ENCODE results near the gene ENDOG.
"Not testable (repeated sequence)": the region's sequence is repeated elsewhere in the genome, so short reads cannot be mapped to it uniquely, and the experiment has no call there.

Gene ENDOG

DNA sequence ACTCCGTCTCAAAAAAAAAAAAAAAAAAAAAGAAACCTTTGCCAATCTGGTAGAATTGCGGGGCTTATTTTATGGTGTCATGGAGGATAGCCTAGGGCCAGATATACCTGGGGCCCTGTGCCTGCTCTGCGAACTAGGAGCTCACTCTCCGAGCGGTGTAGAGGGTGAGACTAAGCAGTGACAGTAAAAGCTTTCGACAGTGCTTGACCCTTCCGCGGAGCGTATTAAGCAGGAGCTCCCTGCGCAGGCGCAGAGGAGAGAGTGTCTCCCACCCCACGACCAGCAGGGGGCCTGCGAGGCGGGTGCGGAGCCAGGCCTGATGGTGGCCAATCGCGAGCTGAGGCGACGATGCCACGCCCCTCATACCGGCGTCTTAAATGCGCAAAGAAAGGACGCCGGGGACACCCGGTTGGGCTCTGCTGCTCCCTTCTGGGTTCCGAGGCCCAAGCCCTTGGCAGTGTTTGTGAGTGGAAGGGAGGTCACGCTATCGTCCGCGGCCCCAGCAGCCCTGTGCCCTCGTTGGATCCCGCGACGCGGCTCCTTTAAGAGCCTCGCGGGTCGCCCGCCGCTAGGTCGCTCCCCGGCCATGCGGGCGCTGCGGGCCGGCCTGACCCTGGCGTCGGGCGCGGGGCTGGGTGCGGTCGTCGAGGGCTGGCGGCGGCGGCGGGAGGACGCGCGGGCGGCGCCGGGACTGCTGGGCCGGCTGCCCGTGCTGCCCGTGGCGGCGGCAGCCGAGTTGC, at the start of gene ENDOG:
Gene ENDOG, plus strand, starts transcription at position 402 of the 740 bp plus-strand sequence. Its CDS starts 185 bp downstream, at position 587.
- peak; percentile 95 to 98 for DNase-seq (ENCODE audit: low read depth in 2 of 2)

DNA sequence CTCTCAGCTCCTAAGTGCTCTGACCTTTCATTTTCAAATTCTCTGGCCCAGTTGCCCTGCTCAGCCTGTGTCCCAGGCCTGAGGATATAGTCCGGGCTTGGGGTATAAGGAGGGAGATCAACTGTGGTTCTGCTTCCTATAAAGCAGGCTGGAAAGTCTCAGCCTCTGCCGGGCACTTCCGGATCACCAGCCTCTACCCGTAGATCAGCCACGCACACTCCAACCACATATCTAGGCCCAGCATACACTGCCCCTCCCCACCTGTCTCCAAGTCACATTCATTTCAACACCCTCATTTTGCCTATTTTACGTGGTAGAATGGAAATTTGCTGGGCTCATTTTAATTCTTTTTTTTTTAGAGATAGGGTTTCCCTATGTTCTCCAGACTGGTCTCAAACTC, 49.7 kb upstream of the ENDOG start:
- no peak for DNase-seq (ENCODE audit: low read depth in 2 of 2)

DNA sequence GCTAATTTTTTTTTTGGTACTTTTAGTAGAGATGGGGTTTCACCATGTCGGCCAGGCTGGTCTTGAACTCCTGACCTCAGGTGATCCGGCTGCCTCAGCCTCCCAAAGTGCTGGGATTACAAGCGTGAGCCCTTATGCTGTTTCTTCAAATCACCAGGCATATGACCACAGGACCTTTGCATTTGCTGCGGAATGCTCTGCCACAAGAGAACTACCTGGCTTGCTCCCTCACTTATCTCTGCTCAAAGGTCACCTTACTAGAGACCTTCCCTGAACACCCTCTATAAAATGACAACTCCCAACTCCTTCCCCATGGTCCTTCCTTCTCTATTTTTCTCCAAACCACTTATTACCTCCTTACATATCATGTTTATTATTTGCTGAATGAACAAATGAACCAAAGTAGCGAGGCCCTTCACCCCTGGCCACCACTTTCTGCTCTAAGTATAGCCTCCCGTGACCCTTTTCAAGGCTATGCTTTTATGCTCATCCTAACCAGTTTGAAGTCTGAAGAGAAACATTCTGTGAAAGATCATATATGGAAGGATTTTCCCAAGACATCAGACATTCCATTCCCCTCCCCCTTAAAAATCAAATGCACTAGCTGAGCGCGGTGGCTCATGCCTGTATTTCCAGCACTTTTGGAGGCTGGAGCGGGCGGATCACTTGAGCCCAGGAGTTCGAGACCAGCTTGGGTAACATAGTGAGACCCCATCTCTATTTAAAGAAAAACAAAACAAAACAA, 47.8 kb upstream of the ENDOG start:
- DNase-seq (ENCODE audit: low read depth in 2 of 2), result no peak

DNA sequence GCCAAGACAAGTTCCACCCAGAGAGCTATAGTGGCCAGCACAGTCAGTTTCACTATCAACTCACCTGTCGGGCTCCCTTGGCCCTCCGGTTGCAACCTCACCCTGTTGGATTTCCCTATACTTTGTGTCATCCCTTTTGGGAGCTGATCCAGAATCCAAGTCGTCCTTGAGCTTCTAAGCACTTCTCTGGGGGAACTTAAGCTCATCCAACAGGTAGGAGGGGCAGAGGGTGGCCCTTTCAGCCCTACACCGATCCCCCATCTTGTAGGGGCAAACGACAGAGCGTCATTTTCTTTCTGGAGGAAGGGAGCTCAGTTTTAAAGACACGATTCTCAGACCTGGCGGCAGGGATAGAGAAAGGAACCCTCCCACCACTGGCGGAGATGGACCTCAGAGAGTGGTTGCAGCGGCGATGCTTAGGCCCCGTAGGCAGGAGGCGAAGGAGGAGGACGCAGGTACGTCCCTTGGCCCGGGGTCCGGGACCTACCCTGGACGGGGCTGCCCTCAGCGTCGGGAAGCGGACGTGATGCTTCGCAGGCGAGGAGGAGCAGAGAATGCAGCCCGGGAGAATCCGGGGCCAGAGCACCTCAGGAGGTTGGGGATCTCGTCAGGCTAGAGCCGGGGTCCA, 47.1 kb upstream of the ENDOG start:
- DNase-seq (ENCODE audit: low read depth in 2 of 2), result no peak

DNA sequence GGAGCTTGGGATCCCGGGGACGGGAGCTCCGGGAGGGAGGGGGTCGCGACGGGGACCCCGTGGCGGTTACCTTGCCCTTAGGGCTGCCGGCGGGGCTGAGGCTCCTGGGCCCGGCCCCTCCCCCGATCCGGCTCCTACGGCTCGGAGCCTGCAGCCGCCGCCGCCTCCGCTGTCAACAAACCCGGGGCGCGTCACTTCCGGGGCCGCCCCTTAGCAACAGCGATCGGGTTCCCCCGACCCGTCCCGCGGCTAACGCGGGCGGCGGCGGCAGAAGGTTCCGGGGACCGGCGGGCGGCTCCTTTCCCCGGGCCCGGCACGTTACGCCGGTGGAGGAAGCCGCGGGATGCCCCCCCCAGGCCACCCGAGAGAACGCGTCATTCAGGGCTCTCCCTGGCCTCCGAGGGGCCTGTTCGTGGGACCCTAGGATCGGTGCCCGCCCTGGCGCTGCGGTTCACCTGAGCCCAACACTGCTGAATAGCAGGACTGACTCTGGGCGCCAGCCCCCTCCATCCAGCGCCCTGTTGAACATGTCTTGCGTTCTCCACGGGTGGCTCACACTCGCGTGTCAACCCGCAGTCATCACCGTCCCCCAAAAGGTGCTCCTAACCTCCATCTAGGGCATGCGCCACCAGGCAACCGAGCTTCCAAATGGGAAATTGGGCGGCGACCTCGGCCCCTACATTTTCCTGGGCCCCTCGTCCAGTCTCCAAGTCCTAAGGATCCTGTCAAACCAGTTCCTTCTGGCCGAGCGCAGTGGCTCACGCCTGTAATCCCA, 46.4 kb upstream of the ENDOG start, which contains the start of gene ZER1:
Gene ZER1, minus strand, starts transcription at position 183 of the 775 bp plus-strand sequence. CDS start 16,362 bp downstream, outside the sequence.
- peak; percentile 87 to 93 for DNase-seq (ENCODE audit: low read depth in 2 of 2)

DNA sequence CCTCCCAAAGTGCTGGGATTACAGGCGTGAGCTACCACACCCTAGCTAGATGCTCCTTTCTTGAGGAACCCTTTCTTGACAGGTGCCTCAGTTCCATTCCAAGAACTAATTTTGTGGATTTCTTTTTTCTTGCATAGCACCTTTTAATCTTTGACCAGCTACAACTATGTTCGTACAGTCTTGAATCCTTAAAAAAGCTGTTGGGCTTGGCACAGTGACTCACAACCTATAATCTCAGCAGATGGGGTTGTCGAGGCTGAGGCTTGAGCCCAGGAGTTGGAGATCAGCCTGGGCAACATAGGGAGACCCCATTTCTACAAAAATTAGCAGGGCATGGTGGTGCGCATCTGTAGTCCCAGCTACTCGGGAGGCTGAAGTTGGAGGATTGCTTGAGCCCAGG, 45.3 kb upstream of the ENDOG start:
- no peak for DNase-seq (ENCODE audit: low read depth in 2 of 2)

DNA sequence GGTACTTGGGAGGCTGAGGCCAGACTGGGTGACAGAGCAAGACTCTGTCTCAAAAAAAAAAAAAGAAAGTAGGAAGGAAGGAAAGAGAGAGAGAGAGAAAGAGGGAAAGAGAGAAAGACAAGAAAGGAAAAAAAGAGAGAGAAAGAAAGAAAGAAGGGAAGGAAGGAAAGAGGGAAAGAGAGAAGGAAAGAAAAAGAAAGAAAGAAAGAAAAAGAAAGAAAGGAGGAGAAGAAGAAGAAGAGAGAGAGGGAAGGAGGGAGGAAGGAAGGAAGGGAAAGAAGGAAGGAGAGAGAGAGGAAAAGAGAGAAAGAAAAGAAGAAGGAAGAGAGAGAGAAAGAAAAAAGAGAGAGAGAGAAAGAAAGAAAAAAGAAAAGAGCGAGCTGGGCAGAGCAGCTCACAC, 43.5 kb upstream of the ENDOG start:
- no peak for DNase-seq (ENCODE audit: low read depth in 2 of 2)

DNA sequence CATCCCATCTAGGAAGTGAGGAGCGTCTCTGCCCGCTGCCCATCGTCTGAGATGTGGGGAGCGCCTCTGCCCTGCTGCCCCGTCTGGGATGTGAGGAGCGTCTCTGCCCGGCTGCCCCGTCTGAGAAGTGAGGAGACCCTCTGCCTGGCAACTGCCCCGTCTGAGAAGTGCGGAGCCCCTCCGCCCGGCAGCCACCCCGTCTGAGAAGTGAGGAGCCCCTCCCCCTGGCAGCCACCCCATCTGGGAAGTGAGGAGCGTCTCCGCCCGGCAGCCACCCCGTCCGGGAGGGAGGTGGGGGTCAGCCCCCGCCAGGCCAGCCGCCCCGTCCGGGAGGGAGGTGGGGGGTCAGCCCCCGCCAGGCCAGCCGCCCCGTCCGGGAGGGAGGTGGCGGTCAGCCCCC, 38.2 kb upstream of the ENDOG start:
- DNase-seq (ENCODE audit: low read depth in 2 of 2), result not testable (repeated sequence)

DNA sequence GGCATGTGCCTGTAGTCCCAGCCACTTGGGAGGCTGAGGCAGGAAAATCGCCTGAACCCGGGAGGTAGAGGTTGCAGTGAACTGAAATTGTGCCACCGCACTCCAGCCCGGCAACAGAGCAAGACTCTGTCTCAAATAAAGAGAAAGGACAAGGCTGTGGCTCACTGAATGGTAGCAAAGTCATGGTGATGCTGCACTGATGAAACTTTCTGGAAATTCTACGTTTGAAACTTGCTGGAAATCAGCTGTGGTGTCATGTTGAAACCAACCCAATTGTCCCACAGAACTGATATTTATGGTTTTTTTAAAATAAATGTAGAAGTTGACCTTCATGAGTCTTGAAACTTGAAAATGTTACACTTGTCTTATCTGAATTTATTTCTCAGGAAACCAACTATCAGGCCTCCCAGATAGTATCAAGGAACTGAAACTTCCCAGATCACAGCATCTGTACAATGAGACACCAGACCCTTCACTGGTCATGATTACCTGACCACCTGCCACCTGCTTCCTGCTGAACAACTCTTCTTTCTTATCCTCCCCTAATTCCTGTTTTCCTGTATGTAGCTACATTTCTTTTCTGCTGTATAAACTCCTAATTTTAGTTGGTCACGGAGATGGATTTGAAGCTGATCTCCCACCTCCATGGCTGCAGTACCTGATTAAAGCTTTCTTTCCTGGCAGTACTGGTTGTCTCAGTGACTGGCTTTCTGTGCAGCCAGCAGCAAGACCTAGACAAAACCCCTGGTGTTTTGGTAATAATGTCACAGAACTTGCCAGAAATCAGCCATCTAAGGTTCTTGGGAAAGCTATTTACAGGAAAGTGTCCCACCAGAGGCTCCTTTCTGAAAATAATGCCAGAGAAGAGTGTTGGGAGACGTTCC, 36.9 kb upstream of the ENDOG start:
- no peak for DNase-seq (ENCODE audit: low read depth in 2 of 2)

DNA sequence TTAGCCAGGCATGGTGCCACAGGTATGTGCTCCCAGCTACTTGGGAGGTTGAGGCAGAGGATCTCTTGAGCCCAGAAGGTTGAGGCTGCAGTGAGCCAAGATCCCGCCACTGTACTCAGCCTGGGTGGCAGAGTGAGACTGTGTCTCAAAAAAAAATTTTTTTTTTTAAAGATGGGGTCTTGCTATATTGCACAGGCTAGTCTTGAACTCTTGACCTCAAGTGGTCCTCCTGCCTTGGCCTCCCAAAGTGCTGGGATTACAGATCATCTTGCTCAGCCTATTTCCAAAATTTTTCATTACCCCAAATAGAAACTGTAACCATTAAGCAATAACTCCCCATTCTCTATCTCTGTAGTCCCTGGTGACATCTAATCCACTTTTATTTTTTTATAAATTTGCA, 35.6 kb upstream of the ENDOG start:
- DNase-seq (ENCODE audit: low read depth in 2 of 2), result no peak

DNA sequence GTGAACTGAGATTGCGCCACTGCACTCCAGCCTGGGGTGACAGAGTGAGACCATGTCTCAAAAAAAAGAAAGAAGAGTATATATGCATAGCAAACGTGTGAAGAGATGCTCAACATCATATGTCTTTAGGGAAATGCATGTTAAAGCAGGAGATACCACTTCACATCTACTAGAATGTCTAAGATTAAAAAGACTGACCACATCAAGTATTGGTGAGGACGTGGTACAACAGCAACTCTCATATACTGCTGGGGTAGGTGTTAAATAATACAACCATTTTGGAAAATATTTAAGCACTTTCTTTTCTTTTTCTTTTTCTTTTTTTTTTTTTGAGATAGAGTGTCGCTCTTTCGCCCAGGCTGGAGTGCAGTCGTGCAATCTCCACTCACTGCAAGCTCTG, 32.9 kb upstream of the ENDOG start:
- DNase-seq (ENCODE audit: low read depth in 2 of 2), result no peak

DNA sequence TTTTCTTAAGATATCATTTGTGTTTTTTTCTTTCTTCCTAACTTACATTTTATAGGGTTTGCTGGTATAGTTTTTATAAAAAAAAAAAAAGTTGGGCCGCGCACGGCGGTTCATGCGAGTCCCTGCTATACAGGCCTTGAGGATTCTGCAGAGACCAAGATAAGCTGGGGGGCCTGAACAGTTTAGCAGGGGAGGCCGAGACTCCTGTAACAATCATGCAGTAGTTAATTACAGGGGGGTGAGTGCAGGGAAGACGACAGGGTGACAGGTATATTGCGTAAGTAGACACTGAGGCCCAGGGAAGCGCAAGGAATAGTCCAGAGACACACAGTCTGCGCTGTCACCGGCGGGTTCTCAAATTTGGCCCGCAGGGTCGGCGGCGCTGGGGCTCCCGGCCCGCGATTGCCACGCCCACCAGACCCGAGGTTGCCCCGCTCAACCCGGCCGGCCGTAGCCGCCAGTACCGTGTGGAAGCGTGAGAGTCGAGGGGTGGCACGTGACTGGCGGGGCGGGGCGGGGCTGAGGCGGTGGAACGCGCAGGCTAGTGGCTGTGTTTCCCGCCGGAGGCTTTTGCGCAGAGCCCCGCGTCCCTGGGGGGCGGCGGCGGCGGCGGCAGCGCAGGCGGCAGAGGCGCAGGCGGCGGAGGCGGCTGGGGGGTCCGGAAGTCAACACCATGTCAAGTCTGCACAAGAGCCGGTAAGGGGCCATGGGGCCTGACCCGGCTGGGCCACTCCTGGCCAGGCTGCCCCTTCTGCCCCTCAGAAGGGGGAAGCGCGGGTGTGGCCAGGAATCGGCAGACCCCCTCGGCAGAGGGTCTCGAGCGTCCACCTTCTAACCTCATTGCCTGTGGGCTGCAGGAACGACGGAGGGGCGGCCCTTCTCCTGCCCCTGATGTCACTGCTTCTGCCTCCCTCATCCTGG, 31.4 kb upstream of the ENDOG start, which contains the start of gene TBC1D13:
Gene TBC1D13, plus strand, starts transcription at position 573 of the 921 bp plus-strand sequence. Its CDS starts 101 bp downstream, at position 674.
- peak; percentile 80 to 90 for DNase-seq (ENCODE audit: low read depth in 2 of 2)

DNA sequence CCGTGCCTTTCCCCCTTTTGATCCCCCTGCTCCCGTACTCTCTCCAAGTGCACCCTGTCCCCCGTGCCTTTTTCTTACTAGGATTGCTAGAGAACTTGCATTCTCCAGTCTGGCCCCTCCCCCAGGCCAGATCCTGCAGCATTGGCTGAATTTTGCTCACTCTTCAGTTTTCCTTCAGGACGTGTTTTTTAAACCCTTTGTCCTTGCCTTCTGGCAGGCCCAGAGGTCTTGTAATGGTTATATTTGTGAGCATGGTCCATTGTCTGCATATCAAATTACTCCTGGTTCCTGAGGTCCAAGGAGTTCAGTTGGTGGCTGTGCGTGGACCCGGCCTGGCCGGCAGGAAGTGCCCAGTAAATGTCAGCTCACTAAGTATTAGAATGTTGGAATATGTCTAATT, 30.6 kb upstream of the ENDOG start:
- no peak for DNase-seq (ENCODE audit: low read depth in 2 of 2)

DNA sequence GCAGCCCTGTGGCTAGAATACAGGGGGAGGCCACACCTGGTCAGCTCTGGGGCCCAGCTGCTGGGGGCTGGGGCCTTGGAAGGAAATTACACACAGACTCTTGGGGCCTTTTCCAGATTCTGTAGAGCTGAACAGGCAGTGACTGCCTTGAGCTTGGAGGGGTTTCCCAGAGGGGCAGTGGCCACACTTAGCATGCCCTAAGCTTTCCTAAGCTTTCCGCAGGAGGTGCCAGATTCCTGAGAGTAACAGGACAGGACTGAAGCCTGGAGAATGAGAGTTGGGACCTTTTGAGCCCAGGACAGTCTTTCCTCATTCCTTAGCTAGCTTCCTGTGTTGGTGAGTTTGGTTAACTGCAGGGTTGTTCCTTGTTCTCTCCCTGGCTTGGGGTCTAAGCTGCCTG, 29.9 kb upstream of the ENDOG start:
- DNase-seq (ENCODE audit: low read depth in 2 of 2), result no peak

DNA sequence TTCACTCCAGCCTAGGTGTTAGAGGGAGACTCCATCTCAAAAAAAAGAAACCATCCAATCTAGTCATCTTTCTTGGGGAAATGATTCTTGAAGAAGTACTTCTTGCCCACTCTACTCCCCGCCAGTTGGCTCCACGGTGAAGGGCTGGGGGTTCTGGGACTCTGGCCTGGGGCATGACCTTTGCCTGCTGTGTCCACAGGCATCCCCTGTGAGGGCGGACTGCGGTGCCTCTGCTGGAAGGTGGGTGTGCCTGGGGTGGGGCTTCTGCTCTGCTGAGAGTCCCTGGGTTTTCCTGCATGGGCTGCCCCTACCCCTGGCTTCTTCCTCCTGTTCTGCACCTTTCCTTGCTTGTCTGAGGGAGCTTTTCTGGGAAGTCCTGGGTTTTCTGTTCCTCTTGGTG, 27.8 kb upstream of the ENDOG start:
- no peak for DNase-seq (ENCODE audit: low read depth in 2 of 2)

DNA sequence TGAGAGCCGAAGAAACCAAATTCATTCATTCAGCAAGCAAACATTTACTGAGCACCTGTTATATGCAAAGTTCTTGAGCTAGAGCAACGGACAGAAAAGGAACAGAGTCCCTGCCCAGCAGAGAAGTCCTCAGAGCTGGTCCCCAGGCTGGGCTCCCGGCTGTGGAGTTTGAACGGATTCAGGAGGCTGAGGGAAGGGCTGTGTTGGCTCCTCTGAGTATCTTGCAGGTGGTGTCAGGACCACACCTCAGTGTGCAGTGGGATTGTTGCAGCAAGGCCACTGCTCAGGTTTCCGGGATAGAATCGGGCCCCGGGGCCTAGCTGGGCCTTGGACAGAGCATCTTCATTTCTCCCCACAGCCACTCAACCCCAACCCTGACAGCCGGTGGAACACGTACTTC, 26.2 kb upstream of the ENDOG start:
- no peak for DNase-seq (ENCODE audit: low read depth in 2 of 2)

DNA sequence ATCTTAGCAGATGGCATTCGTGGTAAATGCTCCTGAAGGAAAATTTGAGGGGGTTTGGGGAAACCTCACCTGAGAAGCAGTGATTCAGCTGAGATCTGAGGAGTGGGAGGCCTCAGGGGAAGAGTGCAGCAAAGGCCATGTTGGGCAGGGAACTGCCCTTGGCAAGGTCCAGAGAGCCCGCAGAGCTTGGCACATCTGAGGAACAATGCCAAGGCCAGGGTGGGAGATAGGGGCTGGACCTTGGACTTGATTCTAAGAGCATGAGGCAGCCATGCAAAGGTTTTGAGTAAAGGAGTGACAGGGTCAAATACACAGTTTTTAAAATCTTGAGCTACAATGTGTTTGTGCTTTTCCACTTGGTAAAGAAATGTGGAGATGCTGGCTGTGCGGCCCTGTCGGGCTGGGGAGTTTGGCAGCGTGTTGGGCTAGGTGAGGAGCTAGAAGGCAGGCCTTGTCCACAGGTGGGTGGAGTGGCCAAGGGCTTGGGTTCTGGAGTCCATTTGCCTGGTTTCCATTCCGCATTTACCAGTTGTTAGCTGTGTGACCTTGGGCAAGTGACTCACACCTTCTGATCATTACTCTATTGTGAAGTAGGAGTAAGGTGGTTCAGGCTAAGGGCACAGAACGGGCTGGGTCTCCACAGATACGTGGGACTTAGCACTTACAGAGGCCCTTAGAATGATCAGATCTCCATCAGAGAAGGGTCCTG, 25.2 kb upstream of the ENDOG start:
- DNase-seq (ENCODE audit: low read depth in 2 of 2), result no peak

DNA sequence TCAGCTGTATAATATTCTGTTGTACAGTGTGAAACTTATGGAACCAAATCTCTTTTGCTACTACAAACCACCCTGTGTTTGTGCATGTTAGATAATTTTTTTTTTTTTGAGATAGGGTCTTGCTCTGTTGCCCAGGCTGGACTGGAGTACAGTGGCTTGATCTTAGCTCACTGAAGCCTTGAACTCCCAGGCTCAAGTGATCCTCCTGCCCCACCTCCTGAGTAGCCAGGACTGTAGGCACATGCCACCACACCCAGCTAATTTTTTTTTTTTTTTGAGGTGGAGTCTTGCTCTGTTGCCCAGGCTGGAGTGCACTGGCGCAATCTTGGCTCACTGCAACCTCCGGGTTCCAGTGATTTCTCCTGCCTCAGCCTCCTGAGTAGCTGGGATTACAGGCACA, 23.3 kb upstream of the ENDOG start:
- not testable (repeated sequence) for DNase-seq (ENCODE audit: low read depth in 2 of 2)

DNA sequence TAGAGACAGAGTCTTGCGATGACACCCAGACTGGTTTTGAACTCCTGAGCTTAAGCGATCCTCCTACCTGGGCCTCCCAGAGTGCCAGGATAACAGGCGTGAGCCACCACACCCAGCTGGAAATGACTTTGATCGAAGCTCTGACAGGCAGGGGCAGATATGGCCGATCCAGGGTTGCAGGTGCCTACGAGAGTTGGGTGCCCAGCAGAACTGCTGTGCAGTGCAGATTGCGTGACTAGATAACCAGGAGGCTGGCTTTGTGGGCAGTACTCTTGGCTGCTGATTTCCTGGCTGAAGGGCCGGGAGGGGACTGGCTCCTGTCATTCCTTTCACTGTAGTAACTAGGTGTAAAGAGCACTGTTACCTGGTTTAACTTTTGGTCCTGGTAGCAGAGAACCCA, 19.4 kb upstream of the ENDOG start:
- no peak for DNase-seq (ENCODE audit: low read depth in 2 of 2)

Data from activated CD4-positive, alpha-beta T cell treated with anti-CD3 and anti-CD28 coated beads for 24 hours (primary cell).